SK-N-MC (cell line): ENCODE measurements around the gene LRFN2.

Source experiments
- EZH2 ChIP-seq: fragments of 200-600 bp; sonication (generic); IDR thresholded peaks from one replicate; pipeline ENCODE4 v1.6.1; 2017; ENCODE audit warnings: antibody characterized with exemption
- POLR2AphosphoS5 ChIP-seq: IDR thresholded peaks from 2 replicates; pipeline ENCODE4 v1.6.1; 2012; ENCODE audit warnings: mild to moderate bottlenecking, low read depth, low read length, borderline replicate concordance

GRCh38 chr6:40585223-40585622, 1.9 kb downstream of the LRFN2 start:
- TF ChIP-seq POLR2AphosphoS5 = no peak
- no peak for TF ChIP-seq EZH2
